Ishikawa (cell line): ENCODE data around the gene PXMP2.

ENCODE experiments used
- CEBPB ChIP-seq: IDR thresholded peaks from 2 replicates; pipeline ENCODE4 v1.6.1; 2012
- CREB1 ChIP-seq: IDR thresholded peaks from 2 replicates; pipeline ENCODE4 v1.6.1; 2012; ENCODE audit warnings: low read depth
- EGR1 ChIP-seq: IDR thresholded peaks from 2 replicates; pipeline ENCODE4 v1.6.1; 2012
- EP300 ChIP-seq: IDR thresholded peaks from 2 replicates; pipeline ENCODE4 v1.6.1; 2012; ENCODE audit warnings: borderline replicate concordance
- FOXM1 ChIP-seq: IDR thresholded peaks from 2 replicates; pipeline ENCODE4 v1.6.1; 2012; ENCODE audit warnings: low read depth, borderline replicate concordance
- NFIC ChIP-seq: IDR thresholded peaks from 2 replicates; pipeline ENCODE4 v1.6.1; 2012
- RAD21 ChIP-seq: IDR thresholded peaks from 2 replicates; pipeline ENCODE4 v1.6.1; 2012; ENCODE audit warnings: low read depth
- TAF1 ChIP-seq: IDR thresholded peaks from 2 replicates; pipeline ENCODE4 v1.6.1; 2012; ENCODE audit warnings: low read depth, mild to moderate bottlenecking
- TCF12 ChIP-seq: IDR thresholded peaks from 2 replicates; pipeline ENCODE4 v1.6.1; 2012; ENCODE audit warnings: low read depth
- TEAD4 ChIP-seq: IDR thresholded peaks from 2 replicates; pipeline ENCODE4 v1.6.1; 2012
- YY1 ChIP-seq: IDR thresholded peaks from 2 replicates; pipeline ENCODE4 v1.6.1; 2012; ENCODE audit warnings: low read depth
- ZBTB7A ChIP-seq: IDR thresholded peaks from 2 replicates; pipeline ENCODE4 v1.6.1; 2012; ENCODE audit warnings: low read depth
- TF ChIP-seq, protein P1 (sequence below): IDR thresholded peaks from 2 replicates; pipeline ENCODE4 v1.6.1; 2012; ENCODE audit warnings: low read depth, mild to moderate bottlenecking
- TF ChIP-seq, protein P2 (sequence below): IDR thresholded peaks from 2 replicates; pipeline ENCODE4 v1.6.1; 2012
- TF ChIP-seq, protein P3 (sequence below): IDR thresholded peaks from 2 replicates; pipeline ENCODE4 v1.6.1; 2012

The PXMP2 gene

DNA sequence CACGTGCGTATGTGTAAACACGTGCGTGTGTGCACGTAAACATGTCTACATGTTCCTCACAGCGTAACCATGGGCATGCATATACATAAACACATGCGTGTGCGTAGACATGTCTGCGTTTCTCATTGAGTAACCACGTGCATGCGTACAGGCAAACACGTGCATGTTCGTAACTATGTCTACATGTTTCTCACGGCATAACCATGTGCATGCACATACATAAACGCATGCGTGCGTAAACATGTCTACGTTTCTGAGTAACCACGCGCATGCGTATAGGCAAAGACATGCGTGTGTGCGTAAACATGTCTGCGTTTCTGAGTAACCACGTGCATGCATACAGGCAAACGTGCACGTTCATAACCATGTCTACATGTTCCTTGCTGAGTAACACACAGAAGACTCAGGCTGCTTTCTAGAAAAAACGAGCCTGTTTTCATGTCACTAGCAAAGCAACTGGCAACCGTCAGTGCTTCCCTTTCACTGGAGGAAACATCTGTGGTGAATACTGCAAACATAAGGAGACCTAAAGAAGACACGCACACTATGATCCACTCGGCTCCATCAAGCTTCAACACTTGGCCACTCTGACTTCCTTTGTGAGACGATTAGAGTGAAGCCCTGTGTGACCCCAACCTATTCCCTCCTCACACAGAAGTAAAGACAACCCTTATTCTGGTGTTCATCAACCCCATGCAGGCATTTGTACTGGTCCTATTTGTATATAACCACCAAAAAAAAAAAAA, 29.1 kb upstream of the PXMP2 start:
- TF ChIP-seq, protein P1, sequence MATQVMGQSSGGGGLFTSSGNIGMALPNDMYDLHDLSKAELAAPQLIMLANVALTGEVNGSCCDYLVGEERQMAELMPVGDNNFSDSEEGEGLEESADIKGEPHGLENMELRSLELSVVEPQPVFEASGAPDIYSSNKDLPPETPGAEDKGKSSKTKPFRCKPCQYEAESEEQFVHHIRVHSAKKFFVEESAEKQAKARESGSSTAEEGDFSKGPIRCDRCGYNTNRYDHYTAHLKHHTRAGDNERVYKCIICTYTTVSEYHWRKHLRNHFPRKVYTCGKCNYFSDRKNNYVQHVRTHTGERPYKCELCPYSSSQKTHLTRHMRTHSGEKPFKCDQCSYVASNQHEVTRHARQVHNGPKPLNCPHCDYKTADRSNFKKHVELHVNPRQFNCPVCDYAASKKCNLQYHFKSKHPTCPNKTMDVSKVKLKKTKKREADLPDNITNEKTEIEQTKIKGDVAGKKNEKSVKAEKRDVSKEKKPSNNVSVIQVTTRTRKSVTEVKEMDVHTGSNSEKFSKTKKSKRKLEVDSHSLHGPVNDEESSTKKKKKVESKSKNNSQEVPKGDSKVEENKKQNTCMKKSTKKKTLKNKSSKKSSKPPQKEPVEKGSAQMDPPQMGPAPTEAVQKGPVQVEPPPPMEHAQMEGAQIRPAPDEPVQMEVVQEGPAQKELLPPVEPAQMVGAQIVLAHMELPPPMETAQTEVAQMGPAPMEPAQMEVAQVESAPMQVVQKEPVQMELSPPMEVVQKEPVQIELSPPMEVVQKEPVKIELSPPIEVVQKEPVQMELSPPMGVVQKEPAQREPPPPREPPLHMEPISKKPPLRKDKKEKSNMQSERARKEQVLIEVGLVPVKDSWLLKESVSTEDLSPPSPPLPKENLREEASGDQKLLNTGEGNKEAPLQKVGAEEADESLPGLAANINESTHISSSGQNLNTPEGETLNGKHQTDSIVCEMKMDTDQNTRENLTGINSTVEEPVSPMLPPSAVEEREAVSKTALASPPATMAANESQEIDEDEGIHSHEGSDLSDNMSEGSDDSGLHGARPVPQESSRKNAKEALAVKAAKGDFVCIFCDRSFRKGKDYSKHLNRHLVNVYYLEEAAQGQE = no peak
- TF ChIP-seq ZBTB7A = no peak
- TF ChIP-seq TAF1 = no peak
- TF ChIP-seq NFIC = no peak
- no peak for TF ChIP-seq FOXM1

DNA sequence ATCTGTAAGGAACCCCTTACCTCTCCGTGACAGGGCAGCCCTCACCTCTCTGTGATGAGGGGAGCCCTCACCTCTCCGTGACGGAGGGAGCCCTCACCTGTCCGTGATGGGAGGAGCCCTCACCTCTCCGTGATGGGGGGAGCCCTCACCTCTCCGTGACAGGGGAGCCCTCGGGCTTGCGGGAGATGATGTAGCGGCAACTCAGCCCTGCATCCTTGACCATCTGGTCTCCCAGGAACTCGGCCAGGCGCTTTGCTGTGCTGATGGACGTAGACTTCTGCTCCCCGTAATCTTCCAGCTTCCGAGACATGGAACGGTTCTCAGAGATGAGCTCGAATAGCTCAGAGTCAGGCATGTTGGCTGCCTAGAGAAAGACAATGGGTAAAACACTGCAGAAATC, 28.2 kb upstream of the PXMP2 start:
- TF ChIP-seq EP300 = no peak
- TF ChIP-seq TAF1 = no peak
- no peak for TF ChIP-seq TCF12
- TF ChIP-seq EGR1 = no peak

- TF ChIP-seq NFIC (no peak), EGR1 (no peak), EP300 (no peak), TEAD4 (no peak), RAD21 (no peak), YY1 (no peak), TAF1 (no peak), FOXM1 (no peak), CREB1 (no peak)
- TF ChIP-seq, protein P2, sequence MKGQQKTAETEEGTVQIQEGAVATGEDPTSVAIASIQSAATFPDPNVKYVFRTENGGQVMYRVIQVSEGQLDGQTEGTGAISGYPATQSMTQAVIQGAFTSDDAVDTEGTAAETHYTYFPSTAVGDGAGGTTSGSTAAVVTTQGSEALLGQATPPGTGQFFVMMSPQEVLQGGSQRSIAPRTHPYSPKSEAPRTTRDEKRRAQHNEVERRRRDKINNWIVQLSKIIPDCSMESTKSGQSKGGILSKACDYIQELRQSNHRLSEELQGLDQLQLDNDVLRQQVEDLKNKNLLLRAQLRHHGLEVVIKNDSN = no peak
- TF ChIP-seq, protein P3, sequence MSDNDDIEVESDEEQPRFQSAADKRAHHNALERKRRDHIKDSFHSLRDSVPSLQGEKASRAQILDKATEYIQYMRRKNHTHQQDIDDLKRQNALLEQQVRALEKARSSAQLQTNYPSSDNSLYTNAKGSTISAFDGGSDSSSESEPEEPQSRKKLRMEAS = no peak
- TF ChIP-seq, protein P1 = no peak
Observed at GRCh38 chr12:132660052-132660451, 27.3 kb upstream of the PXMP2 start.

DNA sequence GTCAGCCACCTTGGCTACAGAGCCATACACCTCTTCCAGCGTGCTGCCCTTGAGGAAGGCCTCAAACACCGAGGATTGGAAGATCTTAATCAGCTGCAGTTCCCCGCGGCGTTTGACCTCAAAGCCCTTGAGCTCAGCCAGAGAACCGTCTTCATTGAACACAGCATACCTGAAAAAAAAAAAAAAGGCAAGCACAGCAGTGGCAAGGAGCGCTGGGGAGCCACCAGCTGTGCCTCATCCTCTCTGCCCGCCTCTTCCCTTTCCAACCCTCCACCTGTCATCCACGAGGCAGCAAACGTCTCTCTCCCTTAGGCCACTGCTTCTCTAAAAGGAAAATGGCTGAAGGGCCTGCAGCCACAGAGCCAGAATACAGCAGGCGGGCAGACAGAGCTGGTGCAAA, 26.4 kb upstream of the PXMP2 start:
- TF ChIP-seq TCF12 (no peak), NFIC (no peak), CEBPB (no peak), CREB1 (no peak), EP300 (no peak), TAF1 (no peak), RAD21 (no peak), YY1 (no peak), ZBTB7A (no peak), TEAD4 (no peak), EGR1 (no peak), FOXM1 (no peak)
- TF ChIP-seq, protein P1 = no peak
- TF ChIP-seq, protein P3 = no peak
- TF ChIP-seq, protein P2 = no peak

GRCh38 chr12:132661972-132662371, 25.4 kb upstream of the PXMP2 start:
- TF ChIP-seq TEAD4 = no peak
- TF ChIP-seq TAF1 = no peak
- no peak for TF ChIP-seq CEBPB
- TF ChIP-seq CREB1 = no peak
- TF ChIP-seq, protein P1 = no peak
